KOPT-K1 (cell line): ENCODE results near the gene HID1.
"Not testable (repeated sequence)": the region's sequence is repeated elsewhere in the genome, so short reads cannot be mapped to it uniquely, and the experiment has no call there.

Experiments used
- H3K27ac ChIP-seq: fragments of 200-600 bp; sonication (generic); 2 replicates; pipeline ENCODE4 v1.5.1; 2016; ENCODE audit warnings: antibody characterized with exemption, mild to moderate bottlenecking, low read depth, low read length; ENCODE audit not compliant: poor library complexity, severe bottlenecking
- H3K36me3 ChIP-seq: fragments of 200-600 bp; sonication (generic); 2 replicates; pipeline ENCODE4 v1.5.1; 2017; ENCODE audit warnings: antibody characterized with exemption, mild to moderate bottlenecking, low read length, moderate library complexity; ENCODE audit not compliant: insufficient read depth
- H3K9me3 ChIP-seq: fragments of 200-600 bp; sonication (generic); 2 replicates; pipeline ENCODE4 v1.5.1; 2017; ENCODE audit warnings: antibody characterized with exemption, low read length, mild to moderate bottlenecking; ENCODE audit not compliant: insufficient read depth, poor library complexity, severe bottlenecking

Gene HID1

GRCh38 chr17:74981979-74982662, 9.6 kb upstream of the HID1 start:
- Histone ChIP-seq H3K27ac (no peak overlapping the region), H3K9me3 (no peaks in the 10 kb centered on the region), H3K36me3 (no peaks in the 10 kb centered on the region)

GRCh38 chr17:74981318-74981978, 8.9 kb upstream of the HID1 start:
- no peaks in the 10 kb centered on the region for H3K36me3 ChIP-seq
- no peak overlapping the region for H3K27ac ChIP-seq
- no peaks in the 10 kb centered on the region for H3K9me3 ChIP-seq

GRCh38 chr17:74979408-74980146, 7.0 kb upstream of the HID1 start:
- no peaks in the 10 kb centered on the region for H3K36me3 ChIP-seq
- H3K27ac ChIP-seq: no peak overlapping the region
- no peaks in the 10 kb centered on the region for H3K9me3 ChIP-seq

GRCh38 chr17:74978240-74978639, 5.7 kb upstream of the HID1 start:
- no peaks in the 10 kb centered on the region for H3K9me3 ChIP-seq
- no peaks in the 10 kb centered on the region for H3K36me3 ChIP-seq
- no peak overlapping the region for H3K27ac ChIP-seq

GRCh38 chr17:74977802-74978201, 5.2 kb upstream of the HID1 start:
- no peak overlapping the region for H3K27ac ChIP-seq
- no peaks in the 10 kb centered on the region for H3K9me3 ChIP-seq

GRCh38 chr17:74975943-74976342, 3.4 kb upstream of the HID1 start:
- no peak overlapping the region for H3K27ac ChIP-seq
- no peaks in the 10 kb centered on the region for H3K9me3 ChIP-seq
- H3K36me3 ChIP-seq: no peaks in the 10 kb centered on the region

More at GRCh38 chr17:74977802-74978201, 5.2 kb upstream of the HID1 start:
- H3K36me3 ChIP-seq: no peaks in the 10 kb centered on the region

- H3K27ac ChIP-seq: no peak overlapping the region
- H3K36me3 ChIP-seq: no peaks in the 10 kb centered on the region
Measured at GRCh38 chr17:74972973-74973328, 392 bp upstream of the HID1 start.

GRCh38 chr17:74971842-74972106, 785 bp downstream of the HID1 start:
- Histone ChIP-seq H3K36me3 (no peaks in the 10 kb centered on the region), H3K9me3 (no peaks in the 10 kb centered on the region), H3K27ac (no peak overlapping the region)

More at GRCh38 chr17:74972973-74973328, 392 bp upstream of the HID1 start:
- no peaks in the 10 kb centered on the region for H3K9me3 ChIP-seq

GRCh38 chr17:74971069-74971841, 1.3 kb downstream of the HID1 start:
- H3K36me3 ChIP-seq: no peaks in the 10 kb centered on the region
- no peak overlapping the region for H3K27ac ChIP-seq
- no peaks in the 10 kb centered on the region for H3K9me3 ChIP-seq

- no peaks in the 10 kb centered on the region for H3K9me3 ChIP-seq
- no peaks in the 10 kb centered on the region for H3K36me3 ChIP-seq
- H3K27ac ChIP-seq: no peak overlapping the region
Measured at GRCh38 chr17:74970395-74970794, 2.2 kb downstream of the HID1 start.

GRCh38 chr17:74969501-74969900, 3.1 kb downstream of the HID1 start:
- not testable (repeated sequence) for H3K9me3 ChIP-seq, H3K36me3 ChIP-seq, H3K27ac ChIP-seq

GRCh38 chr17:74968361-74968780, 4.2 kb downstream of the HID1 start:
- Histone ChIP-seq H3K27ac (no peak overlapping the region), H3K36me3 (no peaks in the 10 kb centered on the region), H3K9me3 (no peaks in the 10 kb centered on the region)

GRCh38 chr17:74964988-74965622, 7.5 kb downstream of the HID1 start:
- Histone ChIP-seq H3K36me3 (no peaks in the 10 kb centered on the region), H3K27ac (no peak overlapping the region), H3K9me3 (no peaks in the 10 kb centered on the region)

GRCh38 chr17:74964246-74964761, 8.3 kb downstream of the HID1 start:
- no peak overlapping the region for H3K27ac ChIP-seq
- no peaks in the 10 kb centered on the region for H3K36me3 ChIP-seq
- no peaks in the 10 kb centered on the region for H3K9me3 ChIP-seq
